ENCODE data around the gene C3.
A peak's percentile ranks its signal among the peaks of the same experiment; 100 is the strongest.
"Not testable (repeated sequence)": the region's sequence is repeated elsewhere in the genome, so short reads cannot be mapped to it uniquely, and the experiment has no call there.

Gene C3

GRCh38 chr19:6720369-6721137, at the start of gene C3:
Gene C3 (minus strand): TSS chr19:6720650. CDS start chr19:6720589, 61 bp downstream.
- no peak for DNase-seq (ENCODE audit: low spot score)

GRCh38 chr19:6769006-6769619, 48.7 kb upstream of the C3 start:
- no peak for DNase-seq (ENCODE audit: low spot score)

GRCh38 chr19:6768236-6768785, 47.9 kb upstream of the C3 start:
- DNase-seq (ENCODE audit: low spot score): no peak

GRCh38 chr19:6767357-6768235, 47.1 kb upstream of the C3 start, which contains the start of gene SH2D3A:
Gene SH2D3A (minus strand): TSS chr19:6767435. CDS start chr19:6763748, 3,687 bp downstream.
- DNase-seq (ENCODE audit: low spot score): peak; percentile 89

- no peak for DNase-seq (ENCODE audit: low spot score)
Observed at GRCh38 chr19:6767081-6767356, 46.6 kb upstream of the C3 start.

GRCh38 chr19:6766357-6767080, 46.1 kb upstream of the C3 start:
- no peak for DNase-seq (ENCODE audit: low spot score)

GRCh38 chr19:6765738-6766356, 45.4 kb upstream of the C3 start:
- DNase-seq (ENCODE audit: low spot score): no peak

GRCh38 chr19:6762253-6762797, 41.9 kb upstream of the C3 start:
- not testable (repeated sequence) for DNase-seq (ENCODE audit: low spot score)

GRCh38 chr19:6761053-6761676, 40.7 kb upstream of the C3 start:
- DNase-seq (ENCODE audit: low spot score): no peak

- no peak for DNase-seq (ENCODE audit: low spot score)
Observed at GRCh38 chr19:6760606-6761005, 40.2 kb upstream of the C3 start.

- DNase-seq (ENCODE audit: low spot score): no peak
Observed at GRCh38 chr19:6754653-6755463, 34.4 kb upstream of the C3 start.

- DNase-seq (ENCODE audit: low spot score): no peak
Observed at GRCh38 chr19:6754136-6754535, 33.7 kb upstream of the C3 start.

GRCh38 chr19:6753178-6754031, 33.0 kb upstream of the C3 start:
- DNase-seq (ENCODE audit: low spot score): peak; percentile 97

- DNase-seq (ENCODE audit: low spot score): peak; percentile 78
Observed at GRCh38 chr19:6752256-6753177, 32.1 kb upstream of the C3 start.

- no peak for DNase-seq (ENCODE audit: low spot score)
Observed at GRCh38 chr19:6751189-6751588, 30.7 kb upstream of the C3 start.

GRCh38 chr19:6750062-6750461, 29.6 kb upstream of the C3 start:
- DNase-seq (ENCODE audit: low spot score): no peak

- not testable (repeated sequence) for DNase-seq (ENCODE audit: low spot score)
Observed at GRCh38 chr19:6748543-6748942, 28.1 kb upstream of the C3 start.

GRCh38 chr19:6745965-6746364, 25.5 kb upstream of the C3 start:
- DNase-seq (ENCODE audit: low spot score): no peak
